ENCODE results near the gene PKDCC. TPM values are rescaled to one million over a fixed set of nuclear protein-coding genes. Genes with fewer than 3 reads are reported as not detected.
A peak's percentile ranks its signal among the peaks of the same experiment; 100 is the strongest.

PKDCC gene
- total and polyA plus RNA-seq, 2 of the 13 experiments (the other 11 are each of a cell fraction or from before 2014, with no cell fraction given): 52.6 to 58.8 TPM

DNA sequence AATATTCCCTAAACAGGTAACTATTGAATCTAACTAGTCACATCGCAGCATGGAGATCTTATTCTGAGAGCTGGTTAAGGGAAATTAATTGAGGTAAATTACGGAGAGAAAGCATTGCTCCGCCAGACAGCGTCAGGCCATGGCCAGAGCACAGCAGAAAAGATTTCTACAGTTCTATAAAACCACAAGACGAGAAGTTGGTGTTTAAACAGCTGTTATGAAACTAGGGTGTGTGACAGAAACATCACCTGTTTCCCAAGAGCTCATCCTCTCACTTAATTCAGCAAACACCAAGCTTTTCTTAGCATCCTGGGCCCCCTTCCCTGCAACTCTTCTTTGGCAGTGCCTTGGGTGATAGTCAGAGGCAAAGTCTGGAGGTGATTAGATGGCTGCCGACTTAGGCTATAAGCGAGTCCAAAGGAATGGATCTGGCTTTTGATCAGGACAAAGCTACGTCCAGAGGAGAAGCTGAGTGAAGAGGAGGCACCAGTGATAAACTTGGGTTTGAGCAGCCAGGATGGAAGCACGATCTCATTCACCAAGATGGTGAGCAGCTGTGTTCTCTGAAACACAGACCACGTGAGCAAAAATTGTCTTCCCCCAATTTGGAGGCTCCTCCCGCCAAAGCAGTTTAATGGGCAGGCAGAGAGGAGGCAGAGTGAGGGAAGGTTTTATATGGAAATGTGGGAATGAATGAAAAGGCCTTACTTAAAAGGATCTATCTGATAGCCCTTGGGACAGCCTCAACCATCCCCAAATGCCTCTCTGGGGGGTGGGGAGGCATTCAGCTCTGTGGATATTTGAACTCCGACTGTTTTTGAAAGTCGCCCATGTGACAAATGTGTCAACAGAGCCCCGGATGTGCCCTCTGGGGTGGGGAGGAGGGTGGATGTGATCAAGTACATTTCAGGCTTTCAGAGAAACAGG lies 57.8 kb downstream of the PKDCC start (continued):
- TF ChIP-seq ERF (CRISPR knock-in tag; IDR thresholded peaks at IDR 0.05) (peak; percentile 86), NONO (IDR thresholded peaks at IDR 0.05) (no peak), NONO (CRISPR knock-in tag; conservative IDR thresholded peaks at IDR 0.05) (no peak; the same call in 1 of the 2 replicates), TOPORS (CRISPR knock-in tag; IDR thresholded peaks at IDR 0.05) (no peak), SMC3 (IDR thresholded peaks at IDR 0.05; ENCODE audit: low read length) (no peak), DZIP1 (CRISPR knock-in tag; IDR thresholded peaks at IDR 0.05) (no peak), ZNF709 (CRISPR knock-in tag; IDR thresholded peaks at IDR 0.05) (0 out of 2 replicates have a peak, but pooled peaks have one; percentile 30), ZNF430 (CRISPR knock-in tag; IDR thresholded peaks at IDR 0.05) (peak; percentile 54; the same call in 1 of the 2 replicates), E2F5 (CRISPR knock-in tag; conservative IDR thresholded peaks at IDR 0.05) (no peak), KDM5B (CRISPR knock-in tag; IDR thresholded peaks at IDR 0.05; ENCODE audit: borderline replicate concordance) (peak; percentile 52; the same call in 1 of the 2 replicates), ZNF496 (CRISPR knock-in tag; IDR thresholded peaks at IDR 0.05; ENCODE audit: insufficient replicate concordance) (no peak), ZBED4 (CRISPR knock-in tag; IDR thresholded peaks at IDR 0.05; ENCODE audit: borderline replicate concordance) (peak; percentile 78; the same call in 1 of the 2 replicates), TP53 (CRISPR knock-in tag; conservative IDR thresholded peaks at IDR 0.05) (no peak)
- TF ChIP-seq, protein P1, sequence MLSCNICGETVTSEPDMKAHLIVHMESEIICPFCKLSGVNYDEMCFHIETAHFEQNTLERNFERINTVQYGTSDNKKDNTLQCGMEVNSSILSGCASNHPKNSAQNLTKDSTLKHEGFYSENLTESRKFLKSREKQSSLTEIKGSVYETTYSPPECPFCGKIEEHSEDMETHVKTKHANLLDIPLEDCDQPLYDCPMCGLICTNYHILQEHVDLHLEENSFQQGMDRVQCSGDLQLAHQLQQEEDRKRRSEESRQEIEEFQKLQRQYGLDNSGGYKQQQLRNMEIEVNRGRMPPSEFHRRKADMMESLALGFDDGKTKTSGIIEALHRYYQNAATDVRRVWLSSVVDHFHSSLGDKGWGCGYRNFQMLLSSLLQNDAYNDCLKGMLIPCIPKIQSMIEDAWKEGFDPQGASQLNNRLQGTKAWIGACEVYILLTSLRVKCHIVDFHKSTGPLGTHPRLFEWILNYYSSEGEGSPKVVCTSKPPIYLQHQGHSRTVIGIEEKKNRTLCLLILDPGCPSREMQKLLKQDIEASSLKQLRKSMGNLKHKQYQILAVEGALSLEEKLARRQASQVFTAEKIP (CRISPR knock-in tag; IDR thresholded peaks at IDR 0.05; ENCODE audit: borderline replicate concordance): no peak
- TF ChIP-seq, protein P2, sequence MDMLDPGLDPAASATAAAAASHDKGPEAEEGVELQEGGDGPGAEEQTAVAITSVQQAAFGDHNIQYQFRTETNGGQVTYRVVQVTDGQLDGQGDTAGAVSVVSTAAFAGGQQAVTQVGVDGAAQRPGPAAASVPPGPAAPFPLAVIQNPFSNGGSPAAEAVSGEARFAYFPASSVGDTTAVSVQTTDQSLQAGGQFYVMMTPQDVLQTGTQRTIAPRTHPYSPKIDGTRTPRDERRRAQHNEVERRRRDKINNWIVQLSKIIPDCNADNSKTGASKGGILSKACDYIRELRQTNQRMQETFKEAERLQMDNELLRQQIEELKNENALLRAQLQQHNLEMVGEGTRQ (IDR thresholded peaks at IDR 0.05; ENCODE audit: low read depth, low read length): peak; percentile 44; the same call in 1 of the 2 replicates
- TF ChIP-seq, protein P2 (CRISPR knock-in tag; IDR thresholded peaks at IDR 0.05; ENCODE audit: borderline replicate concordance): peak; percentile 93; the same call in 1 of the 2 replicates

All from HepG2 (cell line).